Measurements from ENCODE around the gene BHMT2. TPM values are rescaled to one million over a fixed set of nuclear protein-coding genes. Genes with fewer than 3 reads are reported as not detected.

The BHMT2 gene
- total RNA-seq, 2 donors from 2014 or later, result 14.2 to 16.1 TPM

- Histone ChIP-seq H3K4me3 (no peak overlapping the region), H3K9me3 (no peaks in the 10 kb centered on the region), H3K4me1 (ENCODE audit: control insufficient read depth in 1 of 2, low read depth in 2 of 2) (no peaks in the 10 kb centered on the region), H3K27me3 (replicated peaks; ENCODE audit: insufficient read depth) (no peaks in the 10 kb centered on the region), H3K27ac (no peak overlapping the region), H3K36me3 (no peaks in the 10 kb centered on the region)
- DNase-seq (ENCODE audit: low spot score) (no peak), ATAC-seq (ENCODE audit: insufficient number of reproducible peaks, low FRiP score, low read depth) (no peak)
- no peak for TF ChIP-seq CTCF (IDR thresholded peaks at IDR 0.05)
These were observed 55.0 kb downstream of the BHMT2 start for GRCh38 chr5:79124607-79125006.

GRCh38 chr5:79130781-79131180, 61.2 kb downstream of the BHMT2 start:
- H3K9me3 ChIP-seq, result no peaks in the 10 kb centered on the region
- H3K4me1 ChIP-seq (ENCODE audit: control insufficient read depth in 1 of 2, low read depth in 2 of 2), result peaks cover 3 to 5% of the 10 kb centered on the region in 2 donors
- ATAC-seq (ENCODE audit: insufficient number of reproducible peaks, low FRiP score, low read depth), result no peak
- no peak overlapping the region for H3K4me3 ChIP-seq
- TF ChIP-seq CTCF (IDR thresholded peaks at IDR 0.05), result no peak
- no peaks in the 10 kb centered on the region for H3K36me3 ChIP-seq
- DNase-seq (ENCODE audit: low spot score), result no peak
- no peak overlapping the region for H3K27ac ChIP-seq
- H3K27me3 ChIP-seq (replicated peaks; ENCODE audit: insufficient read depth), result no peaks in the 10 kb centered on the region

GRCh38 chr5:79133121-79133656, 63.6 kb downstream of the BHMT2 start:
- Histone ChIP-seq H3K9me3 (no peaks in the 10 kb centered on the region), H3K4me3 (peak overlapping the region; percentile 64), H3K4me1 (ENCODE audit: control insufficient read depth in 1 of 2, low read depth in 2 of 2) (peaks cover 3 to 5% of the 10 kb centered on the region in 2 donors), H3K27me3 (replicated peaks; ENCODE audit: insufficient read depth) (no peaks in the 10 kb centered on the region), H3K27ac (peak overlapping the region; percentile 77 to 88), H3K36me3 (no peaks in the 10 kb centered on the region)
- DNase-seq (ENCODE audit: low spot score), result no peak
- peak; percentile 48 for TF ChIP-seq CTCF (IDR thresholded peaks at IDR 0.05)
- ATAC-seq (ENCODE audit: insufficient number of reproducible peaks, low FRiP score, low read depth), result peak; percentile 83

- Histone ChIP-seq H3K27me3 (replicated peaks; ENCODE audit: insufficient read depth) (no peaks in the 10 kb centered on the region), H3K9me3 (no peaks in the 10 kb centered on the region), H3K27ac (peak overlapping the region; percentile 77 to 88), H3K4me1 (ENCODE audit: control insufficient read depth in 1 of 2, low read depth in 2 of 2) (peaks cover 3 to 5% of the 10 kb centered on the region in 2 donors), H3K36me3 (no peaks in the 10 kb centered on the region), H3K4me3 (peak overlapping the region; percentile 64)
- DNase-seq (ENCODE audit: low spot score) (peak; percentile 4), ATAC-seq (ENCODE audit: insufficient number of reproducible peaks, low FRiP score, low read depth) (peak; percentile 72)
- TF ChIP-seq CTCF (IDR thresholded peaks at IDR 0.05), result peak; percentile 55
These were observed 64.3 kb downstream of the BHMT2 start for GRCh38 chr5:79133657-79134451.

- Histone ChIP-seq H3K27ac (no peak overlapping the region), H3K36me3 (no peaks in the 10 kb centered on the region), H3K9me3 (no peaks in the 10 kb centered on the region), H3K4me3 (no peak overlapping the region), H3K4me1 (ENCODE audit: control insufficient read depth in 1 of 2, low read depth in 2 of 2) (peaks cover 3 to 5% of the 10 kb centered on the region in 2 donors), H3K27me3 (replicated peaks; ENCODE audit: insufficient read depth) (no peaks in the 10 kb centered on the region)
- no peak for TF ChIP-seq CTCF (IDR thresholded peaks at IDR 0.05)
- DNase-seq (ENCODE audit: low spot score) (no peak), ATAC-seq (ENCODE audit: insufficient number of reproducible peaks, low FRiP score, low read depth) (no peak)
These were observed 66.4 kb downstream of the BHMT2 start for GRCh38 chr5:79135790-79136553.
